Measurements from ENCODE around the gene IGF2R. TPM values are rescaled to one million over a fixed set of nuclear protein-coding genes. Genes with fewer than 3 reads are reported as not detected.

Gene IGF2R
- total and polyA plus RNA-seq, 2 of the 13 experiments (the other 11 are each of a cell fraction or from before 2014, with no cell fraction given): 38.3 to 70.0 TPM

DNA sequence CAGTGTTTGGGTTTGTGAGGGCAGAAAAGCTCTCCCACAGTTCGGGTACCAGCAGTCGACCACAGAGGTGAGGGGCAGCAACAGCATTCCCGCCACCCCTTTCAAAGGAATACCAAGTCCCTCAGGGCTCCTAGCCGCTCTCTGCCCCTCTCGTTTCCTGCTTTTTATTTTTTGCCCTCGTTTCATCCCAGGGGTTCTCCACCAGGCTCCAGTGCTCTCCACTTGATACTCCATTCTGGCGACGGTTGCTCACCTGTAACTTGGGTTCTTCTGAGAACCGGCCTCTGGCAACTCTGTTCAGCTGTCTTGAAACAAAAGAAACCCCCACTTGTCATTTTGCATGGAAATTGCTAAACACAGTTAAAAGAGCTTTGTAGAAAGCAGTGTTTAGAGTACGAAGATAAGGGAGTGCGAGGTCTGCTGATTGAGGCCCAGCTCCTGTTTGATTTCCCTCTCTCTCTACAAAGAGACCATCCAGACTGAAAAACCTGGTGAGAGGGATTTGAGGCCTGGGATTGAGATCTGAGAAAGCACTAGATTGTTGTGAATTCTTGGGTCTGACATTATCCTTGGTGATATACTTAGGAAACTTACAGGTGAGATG, 28.7 kb downstream of the IGF2R start (continued):
- peak; percentile 82 for TF ChIP-seq TGIF2 (CRISPR knock-in tag; IDR thresholded peaks at IDR 0.05)
- TF ChIP-seq TCF7 (IDR thresholded peaks at IDR 0.05; ENCODE audit: low read depth): peak; percentile 74
- no peak for TF ChIP-seq ZNF441 (CRISPR knock-in tag; IDR thresholded peaks at IDR 0.05; ENCODE audit: borderline replicate concordance)
- peak; percentile 87 for TF ChIP-seq BCL6 (CRISPR knock-in tag; IDR thresholded peaks at IDR 0.05)
- no peak for TF ChIP-seq STAT5B (CRISPR knock-in tag; IDR thresholded peaks at IDR 0.05)

DNA sequence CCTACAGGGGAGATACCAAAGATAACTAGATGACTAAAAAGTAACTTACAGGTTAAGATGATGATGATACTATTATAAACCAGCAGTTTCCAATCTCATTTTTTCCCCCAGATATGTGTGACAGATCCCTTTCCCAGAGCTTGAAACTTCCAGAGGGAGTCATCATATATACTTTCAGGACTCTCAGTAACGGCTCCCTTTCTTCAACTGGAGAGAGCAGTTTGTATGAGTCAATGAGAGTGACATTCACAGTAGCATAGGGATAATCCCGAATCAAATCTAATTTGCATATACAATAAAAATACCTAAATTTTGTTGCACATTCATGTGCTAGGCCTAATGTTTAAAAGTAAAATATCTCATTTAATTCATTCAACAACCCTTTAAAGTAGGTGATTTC, 29.7 kb downstream of the IGF2R start:
- FAIRE-seq: no peak
- TF ChIP-seq ZNF589 (CRISPR knock-in tag; conservative IDR thresholded peaks at IDR 0.05): no peak
- no peak overlapping the region for H2AFZ ChIP-seq (ENCODE audit: low read length)
- H3K27me3 ChIP-seq (ENCODE audit: control insufficient read depth in 1 of 2, insufficient read depth in 2 of 2, low read length in 2 of 2): no peaks in the 10 kb centered on the region
- H3K79me2 ChIP-seq (ENCODE audit: insufficient read depth, low read length): peaks cover 96% of the 10 kb centered on the region
- H3K4me2 ChIP-seq (ENCODE audit: low read depth, low read length): no peak overlapping the region
- POLR2A ChIA-PET: no interaction called here
- no peak overlapping the region for H3K9ac ChIP-seq (ENCODE audit: insufficient read depth, low read depth, low read length)
- in situ Hi-C loops (cut with HindIII; ENCODE audit: extremely low pct_ligation_motif_present, low pct_unique_long_range_greater_than_20kb) (no loop called here), intact Hi-C loops (cut with micrococcal nuclease; ENCODE audit: unreplicated experiment) (no loop called here)
- H3K4me3 ChIP-seq (replicated peaks in 1 of 3; ENCODE audit: insufficient read depth in 1 of 3, low read depth in 2 of 3, low read length in 3 of 3): no peak overlapping the region
- 87% methylated on average over 2 of the region's 2 CpGs for WGBS (ENCODE audit: low lambda C conversion rate)
- no peaks in the 10 kb centered on the region for H3K9me3 ChIP-seq (ENCODE audit: low read length)
- CTCF ChIA-PET (ENCODE audit: low intra/inter-chr PET ratio, low total read pairs): no interaction called here
- H3K4me1 ChIP-seq (ENCODE audit: insufficient read depth, low read length): peaks cover 65% of the 10 kb centered on the region
- no peak for DNase-seq (ENCODE audit: low spot score)
- H3K27ac ChIP-seq (ENCODE audit: extremely low read length, insufficient read depth, low read length): no peak overlapping the region
- peaks cover 9 to 17% of the 10 kb centered on the region in 2 experiments for H3K36me3 ChIP-seq (replicated peaks in 1 of 2; ENCODE audit: control insufficient read depth in 1 of 2, insufficient read depth in 2 of 2, low read length in 2 of 2)
- BruUV-seq (replicated peaks): no TSS peak
- peaks cover 23% of the 10 kb centered on the region for H4K20me1 ChIP-seq (ENCODE audit: insufficient read depth, low read length)
- ATAC-seq: no peak

DNA sequence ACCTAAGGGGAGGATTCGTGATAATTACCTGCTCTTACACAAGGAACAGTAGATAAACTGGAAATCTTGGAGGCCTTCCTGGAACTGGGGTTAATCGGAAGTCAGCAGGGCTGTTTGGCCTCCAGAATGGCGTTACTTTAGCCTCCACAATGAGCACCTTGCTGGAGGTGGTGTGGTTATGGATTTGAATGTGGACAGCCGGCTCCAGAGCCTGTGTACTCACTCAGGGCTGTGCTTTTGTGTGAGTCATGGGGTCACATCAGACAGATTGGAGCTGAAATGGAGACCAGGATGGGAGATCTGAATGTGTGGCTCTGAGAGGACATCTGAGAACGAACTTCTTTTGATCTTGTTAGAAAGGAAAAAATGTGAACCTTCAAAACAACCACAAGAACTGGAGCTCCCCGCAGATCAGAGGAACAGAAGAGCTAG, 30.4 kb downstream of the IGF2R start:
- peak; percentile 69 for DNase-seq (ENCODE audit: low spot score)
- BruUV-seq (replicated peaks): no TSS peak
- Histone ChIP-seq H3K4me3 (replicated peaks in 1 of 3; ENCODE audit: insufficient read depth in 1 of 3, low read depth in 2 of 3, low read length in 3 of 3) (no peak overlapping the region), H4K20me1 (ENCODE audit: insufficient read depth, low read length) (peaks cover 28% of the 10 kb centered on the region), H2AFZ (ENCODE audit: low read length) (no peak overlapping the region), H3K9me3 (ENCODE audit: low read length) (no peaks in the 10 kb centered on the region), H3K36me3 (replicated peaks in 1 of 2; ENCODE audit: control insufficient read depth in 1 of 2, insufficient read depth in 2 of 2, low read length in 2 of 2) (peaks cover 11 to 17% of the 10 kb centered on the region in 2 experiments), H3K9ac (ENCODE audit: insufficient read depth, low read depth, low read length) (no peak overlapping the region), H3K79me2 (ENCODE audit: insufficient read depth, low read length) (peaks cover 96% of the 10 kb centered on the region), H3K27me3 (ENCODE audit: control insufficient read depth in 1 of 2, insufficient read depth in 2 of 2, low read length in 2 of 2) (no peaks in the 10 kb centered on the region), H3K27ac (ENCODE audit: extremely low read length, insufficient read depth, low read length) (no peak overlapping the region), H3K4me2 (ENCODE audit: low read depth, low read length) (no peak overlapping the region), H3K4me1 (ENCODE audit: insufficient read depth, low read length) (peaks cover 58% of the 10 kb centered on the region)
- intact Hi-C loops (cut with micrococcal nuclease; ENCODE audit: unreplicated experiment): no loop called here
- CTCF ChIA-PET (ENCODE audit: low intra/inter-chr PET ratio, low total read pairs): no interaction called here
- in situ Hi-C loops (cut with HindIII; ENCODE audit: extremely low pct_ligation_motif_present, low pct_unique_long_range_greater_than_20kb): no loop called here
- no peak for FAIRE-seq
- WGBS (ENCODE audit: low lambda C conversion rate): 71% methylated on average over 6 of the region's 6 CpGs
- POLR2A ChIA-PET: no interaction called here
- ATAC-seq: no peak; the same call in 2 of the 3 replicates
- TF ChIP-seq TCF7 (IDR thresholded peaks at IDR 0.05; ENCODE audit: low read depth) (peak; percentile 45; the same call in 1 of the 2 replicates), FOXJ3 (CRISPR knock-in tag; IDR thresholded peaks at IDR 0.05; ENCODE audit: borderline replicate concordance) (no peak), ZSCAN25 (CRISPR knock-in tag; IDR thresholded peaks at IDR 0.05) (no peak), JUND (CRISPR knock-in tag; IDR thresholded peaks at IDR 0.05) (no peak), SPEN (CRISPR knock-in tag; IDR thresholded peaks at IDR 0.05; ENCODE audit: low read depth) (no peak), MAFG (CRISPR knock-in tag; IDR thresholded peaks at IDR 0.05) (no peak), FOXA1 (IDR thresholded peaks at IDR 0.05) (no peak), FOXA1 (CRISPR knock-in tag; IDR thresholded peaks at IDR 0.05) (0 out of 2 replicates have a peak, but pooled peaks have one; percentile 10), ZNF883 (CRISPR knock-in tag; IDR thresholded peaks at IDR 0.05; ENCODE audit: not compliant biosample characterization) (no peak), HOXA7 (CRISPR knock-in tag; IDR thresholded peaks at IDR 0.05) (no peak), SMARCC2 (IDR thresholded peaks at IDR 0.05) (no peak)
- TF ChIP-seq, protein P1, sequence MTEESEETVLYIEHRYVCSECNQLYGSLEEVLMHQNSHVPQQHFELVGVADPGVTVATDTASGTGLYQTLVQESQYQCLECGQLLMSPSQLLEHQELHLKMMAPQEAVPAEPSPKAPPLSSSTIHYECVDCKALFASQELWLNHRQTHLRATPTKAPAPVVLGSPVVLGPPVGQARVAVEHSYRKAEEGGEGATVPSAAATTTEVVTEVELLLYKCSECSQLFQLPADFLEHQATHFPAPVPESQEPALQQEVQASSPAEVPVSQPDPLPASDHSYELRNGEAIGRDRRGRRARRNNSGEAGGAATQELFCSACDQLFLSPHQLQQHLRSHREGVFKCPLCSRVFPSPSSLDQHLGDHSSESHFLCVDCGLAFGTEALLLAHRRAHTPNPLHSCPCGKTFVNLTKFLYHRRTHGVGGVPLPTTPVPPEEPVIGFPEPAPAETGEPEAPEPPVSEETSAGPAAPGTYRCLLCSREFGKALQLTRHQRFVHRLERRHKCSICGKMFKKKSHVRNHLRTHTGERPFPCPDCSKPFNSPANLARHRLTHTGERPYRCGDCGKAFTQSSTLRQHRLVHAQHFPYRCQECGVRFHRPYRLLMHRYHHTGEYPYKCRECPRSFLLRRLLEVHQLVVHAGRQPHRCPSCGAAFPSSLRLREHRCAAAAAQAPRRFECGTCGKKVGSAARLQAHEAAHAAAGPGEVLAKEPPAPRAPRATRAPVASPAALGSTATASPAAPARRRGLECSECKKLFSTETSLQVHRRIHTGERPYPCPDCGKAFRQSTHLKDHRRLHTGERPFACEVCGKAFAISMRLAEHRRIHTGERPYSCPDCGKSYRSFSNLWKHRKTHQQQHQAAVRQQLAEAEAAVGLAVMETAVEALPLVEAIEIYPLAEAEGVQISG (CRISPR knock-in tag; IDR thresholded peaks at IDR 0.05): no peak

Measured in HepG2 (cell line).